ENCODE results near the gene LIMS2.

- TF ChIP-seq EP300 (IDR thresholded peaks at IDR 0.05) (no peak), CTCF (IDR thresholded peaks at IDR 0.05) (no peak)
Observed at GRCh38 chr2:127642706-127643438, 32.5 kb downstream of the LIMS2 start.
